HG02840 (cell line): ENCODE measurements around the gene DTL.
A peak's percentile ranks its signal among the peaks of the same experiment; 100 is the strongest.
"Not testable (repeated sequence)": the region's sequence is repeated elsewhere in the genome, so short reads cannot be mapped to it uniquely, and the experiment has no call there.

ENCODE experiments used
- ATAC-seq: cut with Tn5 transposase; IDR thresholded peaks from one replicate; pipeline ENCODE4 v1.9.1; 2021; ENCODE audit warnings: mild to moderate bottlenecking, moderate library complexity, moderate number of reproducible peaks; ENCODE audit not compliant: unreplicated experiment, low FRiP score

The DTL gene, protein sequence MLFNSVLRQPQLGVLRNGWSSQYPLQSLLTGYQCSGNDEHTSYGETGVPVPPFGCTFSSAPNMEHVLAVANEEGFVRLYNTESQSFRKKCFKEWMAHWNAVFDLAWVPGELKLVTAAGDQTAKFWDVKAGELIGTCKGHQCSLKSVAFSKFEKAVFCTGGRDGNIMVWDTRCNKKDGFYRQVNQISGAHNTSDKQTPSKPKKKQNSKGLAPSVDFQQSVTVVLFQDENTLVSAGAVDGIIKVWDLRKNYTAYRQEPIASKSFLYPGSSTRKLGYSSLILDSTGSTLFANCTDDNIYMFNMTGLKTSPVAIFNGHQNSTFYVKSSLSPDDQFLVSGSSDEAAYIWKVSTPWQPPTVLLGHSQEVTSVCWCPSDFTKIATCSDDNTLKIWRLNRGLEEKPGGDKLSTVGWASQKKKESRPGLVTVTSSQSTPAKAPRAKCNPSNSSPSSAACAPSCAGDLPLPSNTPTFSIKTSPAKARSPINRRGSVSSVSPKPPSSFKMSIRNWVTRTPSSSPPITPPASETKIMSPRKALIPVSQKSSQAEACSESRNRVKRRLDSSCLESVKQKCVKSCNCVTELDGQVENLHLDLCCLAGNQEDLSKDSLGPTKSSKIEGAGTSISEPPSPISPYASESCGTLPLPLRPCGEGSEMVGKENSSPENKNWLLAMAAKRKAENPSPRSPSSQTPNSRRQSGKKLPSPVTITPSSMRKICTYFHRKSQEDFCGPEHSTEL

DNA sequence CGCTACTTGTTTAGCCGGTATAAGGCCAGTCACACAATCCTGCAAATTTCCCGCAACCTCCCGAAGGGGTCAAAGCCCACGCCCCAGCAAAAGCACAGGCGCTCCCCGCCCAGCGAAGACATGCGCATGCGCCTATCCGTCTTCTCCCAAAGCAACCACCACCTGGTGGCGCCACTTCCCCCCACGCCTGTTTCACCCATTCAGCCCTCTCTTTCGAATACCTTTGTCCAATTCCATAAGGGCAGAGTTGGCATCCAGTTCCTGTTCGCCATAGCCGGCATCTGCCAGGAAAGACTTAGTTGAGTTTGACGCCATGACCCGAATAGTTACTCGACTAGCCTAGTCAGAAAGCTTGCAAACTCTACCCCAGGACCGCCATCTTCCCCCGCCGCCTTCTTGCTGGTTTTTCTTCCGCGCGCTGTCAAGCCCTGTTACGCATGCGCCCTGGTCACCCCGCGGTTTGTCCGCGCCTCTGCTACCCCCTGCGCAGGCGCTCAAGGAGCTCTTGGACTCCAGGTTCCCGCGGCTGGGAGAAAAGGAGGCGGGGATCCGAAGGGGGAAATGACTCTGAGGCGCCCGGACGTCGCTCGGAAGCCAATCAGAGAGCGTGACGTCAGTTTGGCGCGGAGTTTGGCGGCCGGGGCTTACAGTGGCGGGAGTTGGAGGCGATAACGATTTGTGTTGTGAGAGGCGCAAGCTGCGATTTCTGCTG is at the start of gene DTL, which contains the start of gene INTS7:
Gene DTL (plus strand): TSS at position 626 of the 712 bp plus-strand sequence. CDS start 143 bp downstream, outside the sequence.
Gene INTS7 (minus strand): TSS at position 435 of the 712 bp plus-strand sequence. CDS start 120 bp downstream, at position 315.
- peak; percentile 76 for ATAC-seq

DNA sequence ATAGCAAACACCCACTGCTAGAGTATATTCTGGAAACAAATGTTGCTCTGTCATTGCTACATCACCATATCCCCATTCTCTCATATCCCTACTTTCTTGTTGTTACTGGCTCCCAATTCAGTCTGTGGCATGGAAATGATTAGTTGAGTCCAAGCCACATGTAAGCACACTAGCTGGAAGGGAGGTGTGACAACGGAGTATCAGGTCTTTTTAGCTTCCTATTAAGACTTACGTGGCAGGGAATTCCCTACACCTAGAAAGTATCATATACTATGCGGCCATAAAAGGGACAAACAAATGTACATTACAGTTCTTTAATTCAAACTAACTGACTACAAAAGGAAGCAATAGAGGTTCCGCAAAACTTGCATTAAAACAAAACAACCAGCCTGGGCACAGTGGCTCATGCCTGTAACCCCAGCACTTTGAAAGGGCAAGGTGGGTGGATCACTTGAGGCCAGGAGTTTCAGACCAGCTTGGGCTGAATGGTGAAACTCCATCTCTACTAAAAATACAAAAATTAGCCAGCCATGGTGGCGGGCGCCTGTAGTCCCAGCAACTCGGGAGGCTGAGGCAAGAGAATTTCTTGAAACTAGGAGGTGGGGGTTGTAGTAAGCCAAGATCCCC is 48.8 kb upstream of the DTL start:
- ATAC-seq: no peak

DNA sequence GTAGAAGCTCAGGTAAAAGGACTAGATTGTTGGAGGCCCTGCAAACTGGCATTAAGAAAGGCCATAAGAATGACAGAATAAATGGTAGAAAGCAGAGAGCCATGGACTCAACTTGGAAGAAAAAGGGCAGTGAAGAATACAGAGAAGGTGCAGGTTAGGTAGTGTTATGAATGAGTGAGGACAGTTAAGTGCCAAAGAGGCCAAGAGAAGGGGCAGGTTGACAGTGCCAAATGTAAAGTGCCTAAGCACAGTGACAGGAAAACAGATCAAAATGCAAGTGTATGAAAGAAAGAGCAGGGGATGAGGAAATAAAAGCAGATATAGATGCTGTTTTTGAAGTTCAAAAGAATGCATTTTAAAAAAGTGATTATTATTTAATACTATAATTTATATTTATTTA is 43.9 kb upstream of the DTL start:
- no peak for ATAC-seq

DNA sequence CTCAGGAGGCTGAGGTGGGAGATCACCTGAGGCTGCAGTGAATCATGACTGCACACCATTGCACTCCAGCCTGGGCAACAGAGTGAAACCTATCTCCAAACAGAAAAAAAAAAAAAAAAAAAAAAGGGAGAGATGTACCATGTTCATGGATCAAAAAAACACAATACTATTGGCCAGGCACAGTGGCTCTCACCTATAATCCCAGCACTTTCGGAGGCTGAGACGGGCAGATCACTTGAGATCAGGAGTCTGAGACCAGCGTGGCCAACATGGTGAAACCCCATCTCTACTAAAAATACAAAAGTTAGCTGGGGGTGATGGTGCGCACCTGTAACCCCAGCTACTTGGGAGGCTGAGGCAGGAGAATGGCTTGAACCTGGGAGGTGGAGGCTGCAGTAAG is 38.1 kb upstream of the DTL start:
- not testable (repeated sequence) for ATAC-seq

DNA sequence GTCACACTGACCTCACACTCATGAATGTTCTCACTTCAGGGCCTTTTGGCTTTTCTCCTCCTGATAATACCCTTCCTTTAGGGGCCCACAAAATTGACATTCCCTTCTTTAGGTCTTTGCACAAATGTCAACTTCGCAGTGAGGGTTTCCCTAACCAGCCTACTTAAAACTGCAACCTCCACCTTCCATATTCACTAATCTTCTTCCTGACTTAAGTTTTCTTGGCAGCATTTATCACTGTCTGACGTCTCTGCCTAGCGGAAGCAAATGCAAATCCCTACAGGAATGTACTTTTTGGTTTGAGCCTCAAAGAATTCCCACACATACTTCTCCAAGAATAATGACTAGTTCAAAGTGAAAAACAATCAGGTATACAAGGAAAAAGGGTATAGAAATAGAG is 33.0 kb upstream of the DTL start:
- no peak for ATAC-seq

DNA sequence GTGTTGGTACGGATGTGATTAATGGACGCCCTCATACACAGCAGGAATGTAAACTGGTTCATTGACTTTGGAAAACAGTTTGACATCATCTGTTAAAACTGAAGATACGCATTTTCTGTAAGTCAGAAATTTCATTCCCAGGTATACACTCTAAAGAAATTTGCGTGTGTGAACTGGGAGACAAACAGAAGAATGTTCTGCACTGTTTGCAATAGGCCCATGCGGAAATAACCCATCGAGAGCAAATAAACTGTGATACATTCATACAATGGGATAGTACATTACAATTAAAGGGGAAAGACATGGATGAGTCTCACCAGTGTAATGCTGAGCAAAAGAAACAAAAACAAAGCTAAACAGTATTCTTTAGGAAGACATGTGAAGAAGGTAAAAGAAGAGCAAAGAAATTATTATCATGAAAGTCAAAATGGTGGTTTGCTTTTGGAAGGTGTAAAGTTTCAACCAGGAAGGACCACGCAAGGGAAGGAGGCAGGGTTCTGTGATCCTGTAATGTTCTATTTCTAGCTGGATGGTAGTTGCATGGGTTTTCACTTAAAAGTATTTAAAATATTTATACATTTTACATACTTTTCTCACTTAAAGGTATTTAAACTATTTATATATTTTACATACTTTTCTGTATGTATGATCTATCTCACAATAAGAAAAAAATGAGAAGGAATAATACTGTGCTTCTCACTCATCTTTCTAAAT is 30.5 kb upstream of the DTL start:
- ATAC-seq: no peak

DNA sequence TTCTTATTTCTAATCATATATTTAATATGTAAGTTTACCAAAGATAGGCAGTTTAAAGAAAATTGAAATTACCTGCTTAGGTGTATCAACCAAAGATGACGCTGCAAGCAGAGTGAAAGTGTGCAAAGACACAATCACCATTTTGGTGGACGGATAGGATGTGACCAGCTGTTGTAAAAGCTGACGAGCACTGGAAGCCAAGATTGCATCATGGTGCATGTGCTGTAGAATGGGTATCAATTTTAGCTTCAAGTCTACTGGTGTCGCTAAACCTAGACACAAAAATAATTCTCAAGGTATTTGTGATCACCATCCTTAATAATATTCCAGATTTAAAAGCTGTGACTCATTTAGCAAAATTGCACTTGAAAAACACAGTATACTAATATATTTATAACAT is 28.4 kb upstream of the DTL start:
- ATAC-seq: no peak

DNA sequence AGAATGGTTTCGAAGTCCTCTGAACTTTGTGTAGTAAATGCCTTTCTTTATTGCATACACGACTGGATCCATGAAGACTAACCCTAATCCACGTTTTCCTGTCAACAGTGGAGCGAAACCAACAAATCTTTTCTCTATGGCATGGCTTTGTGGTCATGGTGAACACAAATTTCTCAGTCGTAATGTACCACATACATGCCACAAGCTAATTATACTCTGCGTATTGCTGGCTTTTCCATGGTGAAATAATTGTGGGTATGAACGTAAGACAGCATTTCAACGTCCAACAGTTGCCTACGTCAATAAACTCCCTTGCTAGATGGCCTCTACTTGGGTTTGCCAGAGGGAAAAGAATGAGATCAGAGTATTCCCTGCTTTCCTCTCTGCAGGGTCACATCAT is 27.7 kb upstream of the DTL start:
- ATAC-seq: no peak

DNA sequence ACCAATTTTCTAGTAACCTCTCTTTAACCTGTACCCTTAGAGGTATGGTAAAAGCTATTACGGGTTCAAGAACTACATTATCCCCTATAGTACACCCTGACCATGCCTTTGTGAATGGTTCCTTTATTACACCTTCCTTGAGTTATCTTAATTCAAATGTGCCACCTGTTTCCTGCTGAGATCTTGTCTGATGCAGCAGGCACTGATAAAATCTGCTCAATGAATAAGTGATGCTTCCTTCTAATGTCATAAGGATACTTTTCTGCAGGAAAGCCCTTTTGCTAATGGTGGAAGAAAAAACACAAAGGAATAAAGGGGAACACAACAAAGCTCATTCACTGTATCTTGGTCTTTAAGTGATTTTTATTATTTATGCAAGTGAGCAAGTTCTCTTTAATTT is 26.0 kb upstream of the DTL start:
- no peak for ATAC-seq

DNA sequence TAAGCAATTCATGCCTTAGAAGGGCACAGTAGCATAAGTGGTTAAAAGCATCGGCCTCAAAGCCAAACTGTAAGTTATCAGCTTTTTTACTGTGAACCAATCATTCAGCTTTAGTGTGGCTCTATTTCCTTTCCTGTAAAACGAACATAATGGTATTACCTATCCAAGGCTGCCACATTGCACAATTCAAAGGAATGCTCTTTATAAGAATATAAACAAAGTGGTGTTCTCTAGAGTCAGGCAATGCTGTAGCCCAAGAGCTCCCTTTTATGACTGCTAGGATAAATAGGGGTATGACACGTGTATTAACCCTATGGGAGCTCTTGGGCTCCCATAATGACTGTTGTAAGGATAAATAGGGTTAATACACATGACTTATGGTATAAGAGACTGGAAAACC is 25.5 kb upstream of the DTL start:
- ATAC-seq: no peak

DNA sequence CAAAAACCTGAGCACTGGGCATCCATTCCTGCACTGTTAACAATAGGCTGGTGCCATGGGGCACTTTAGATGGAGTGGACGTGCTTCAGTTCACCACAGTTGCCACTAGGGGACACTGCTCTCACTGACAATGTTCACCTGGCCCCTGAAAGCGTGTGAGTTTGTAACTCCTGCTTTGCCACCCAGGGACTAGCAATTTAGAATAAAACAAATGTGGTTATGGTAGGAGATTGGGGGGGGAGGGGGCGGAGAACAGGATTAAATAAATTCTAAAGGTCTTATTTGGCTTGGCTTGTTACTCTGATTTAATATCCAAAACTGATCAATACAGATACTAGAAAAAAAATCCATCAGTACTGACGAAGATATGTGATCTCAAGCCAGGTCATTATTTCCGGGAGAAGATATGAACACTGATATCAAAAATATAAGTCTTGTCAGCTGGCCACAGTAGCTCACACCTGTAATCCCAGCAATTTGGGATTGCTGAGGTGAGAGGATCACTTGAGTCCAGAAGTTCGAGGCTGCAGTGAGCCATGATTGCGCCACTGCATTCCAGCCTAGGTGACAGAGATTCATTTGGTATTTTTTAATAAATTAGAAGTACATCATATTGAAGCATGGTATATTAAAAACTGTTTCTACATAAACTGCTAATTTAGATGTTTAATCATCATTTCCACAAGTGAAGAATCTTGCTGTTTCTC is 23.4 kb upstream of the DTL start:
- ATAC-seq: no peak

DNA sequence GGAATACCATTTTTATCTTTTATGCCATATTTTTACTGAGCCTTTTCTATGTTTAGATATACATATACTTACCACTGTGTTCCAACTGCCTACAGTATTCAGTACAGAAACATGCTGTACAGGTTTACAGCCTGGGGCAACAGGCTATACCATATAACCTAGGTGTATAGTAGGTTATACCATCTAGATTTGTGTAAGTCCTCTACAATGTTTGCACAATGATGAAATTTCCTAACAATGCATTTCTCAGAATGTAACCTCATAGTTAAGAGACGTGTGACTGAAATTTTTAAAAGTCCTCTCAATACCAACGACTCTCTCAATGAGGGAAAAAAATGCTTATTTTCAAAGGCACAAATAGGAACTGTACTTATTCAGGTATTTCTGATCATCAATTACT is 21.9 kb upstream of the DTL start:
- no peak for ATAC-seq

DNA sequence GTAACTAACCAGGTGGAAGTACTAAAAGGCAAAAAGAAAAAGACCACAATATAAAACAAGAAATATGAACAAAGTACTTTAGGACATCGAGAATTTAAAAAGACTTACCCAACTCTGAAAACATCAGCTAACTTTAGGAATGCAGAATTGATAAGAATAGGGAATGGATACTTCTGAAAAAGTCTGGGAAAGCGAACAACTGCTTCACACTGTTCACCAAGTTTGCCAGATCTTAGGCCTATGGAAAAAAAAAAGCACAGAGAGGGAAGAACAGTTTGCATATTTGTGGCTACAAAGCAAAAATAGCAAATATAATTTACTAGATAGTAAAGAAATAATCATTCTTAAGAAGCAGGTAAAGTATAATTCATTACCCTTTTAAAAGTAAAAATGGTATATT is 14.6 kb upstream of the DTL start:
- ATAC-seq: no peak

DNA sequence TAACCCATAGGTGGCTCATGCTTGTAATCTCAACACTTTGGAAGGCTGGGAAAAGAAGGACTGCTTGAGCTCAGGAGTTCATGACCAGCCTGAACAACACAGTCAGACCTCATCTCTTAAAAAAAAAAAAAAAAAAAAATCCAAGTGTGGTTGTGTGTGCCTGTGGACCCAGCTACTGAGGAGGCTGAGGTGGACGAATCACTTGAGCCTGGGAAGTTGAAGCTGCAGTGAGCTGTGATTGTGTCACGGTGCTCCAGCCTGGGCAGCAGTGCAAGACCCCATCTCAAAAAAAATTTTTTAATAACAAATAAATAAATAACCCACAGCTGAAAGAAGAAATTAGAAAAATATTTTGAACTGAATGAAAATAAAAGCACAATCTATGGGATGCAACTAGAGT is 14.0 kb upstream of the DTL start:
- ATAC-seq: no peak

DNA sequence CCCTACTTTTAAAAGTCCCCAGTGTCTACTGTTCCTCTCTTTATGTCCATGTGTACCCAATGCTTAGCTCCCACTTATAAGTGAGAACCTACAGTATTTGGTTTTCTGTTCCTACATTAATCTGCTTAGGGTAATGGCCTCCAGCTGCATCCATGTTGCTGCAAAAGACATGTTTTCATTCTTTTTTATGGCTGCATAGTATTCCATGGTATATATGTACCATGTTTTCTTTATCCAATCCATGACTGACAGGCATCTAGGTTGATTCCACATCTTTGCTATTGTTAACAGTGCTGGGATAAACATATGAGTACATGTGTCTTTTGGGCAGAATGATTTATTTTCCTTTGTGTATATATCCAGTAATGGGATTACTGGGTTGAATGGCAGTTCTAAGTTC is 12.6 kb upstream of the DTL start:
- not testable (repeated sequence) for ATAC-seq

DNA sequence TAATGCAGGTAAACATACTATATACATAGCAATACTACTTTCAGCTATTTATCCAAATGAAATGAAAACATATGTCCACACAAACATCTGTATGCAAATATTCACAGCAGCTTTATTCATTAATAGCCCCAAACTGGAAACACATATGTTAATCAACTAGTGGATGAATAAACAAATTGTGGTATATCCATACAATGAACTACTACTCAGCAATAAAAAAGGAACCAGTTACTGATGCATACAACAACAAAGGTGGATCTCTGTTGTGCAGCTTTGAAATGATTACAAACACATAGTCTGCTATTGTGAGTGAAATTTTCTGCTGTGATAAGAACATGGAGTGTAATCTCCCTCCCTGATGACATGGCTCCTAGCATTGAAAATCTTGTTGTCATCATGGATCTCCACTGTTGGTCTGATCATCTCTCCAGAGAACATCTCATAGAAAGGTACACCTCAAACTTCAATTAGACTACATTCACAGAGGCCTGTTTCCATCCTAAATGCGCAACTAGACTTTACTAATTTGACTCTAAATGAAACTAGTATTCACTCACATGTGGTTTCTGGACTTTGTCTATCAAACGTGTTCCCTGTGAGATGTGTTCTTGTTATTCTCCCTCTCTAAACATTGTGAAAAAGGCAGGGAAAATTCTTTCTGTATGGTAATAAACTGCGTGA is 10.9 kb upstream of the DTL start:
- no peak for ATAC-seq

DNA sequence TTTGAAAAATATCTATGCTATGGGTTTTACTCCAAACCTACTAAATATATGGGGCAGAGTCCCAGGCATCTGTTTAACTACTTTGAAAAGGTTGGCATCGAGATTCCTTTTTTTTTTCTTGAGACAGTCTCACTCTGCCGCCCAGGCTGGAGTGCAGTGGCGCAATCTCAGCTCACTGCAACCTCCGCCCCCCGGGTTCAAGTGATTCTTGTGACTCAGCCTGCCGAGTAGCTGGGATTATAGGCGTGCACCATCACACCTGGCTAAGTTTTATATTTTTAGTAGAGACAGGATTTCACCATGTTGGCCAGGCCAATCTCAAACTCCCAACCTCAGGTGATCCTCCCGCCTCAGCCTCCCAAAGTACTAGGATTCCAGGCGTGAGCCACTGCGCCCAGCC is 7.8 kb upstream of the DTL start:
- ATAC-seq: not testable (repeated sequence)

DNA sequence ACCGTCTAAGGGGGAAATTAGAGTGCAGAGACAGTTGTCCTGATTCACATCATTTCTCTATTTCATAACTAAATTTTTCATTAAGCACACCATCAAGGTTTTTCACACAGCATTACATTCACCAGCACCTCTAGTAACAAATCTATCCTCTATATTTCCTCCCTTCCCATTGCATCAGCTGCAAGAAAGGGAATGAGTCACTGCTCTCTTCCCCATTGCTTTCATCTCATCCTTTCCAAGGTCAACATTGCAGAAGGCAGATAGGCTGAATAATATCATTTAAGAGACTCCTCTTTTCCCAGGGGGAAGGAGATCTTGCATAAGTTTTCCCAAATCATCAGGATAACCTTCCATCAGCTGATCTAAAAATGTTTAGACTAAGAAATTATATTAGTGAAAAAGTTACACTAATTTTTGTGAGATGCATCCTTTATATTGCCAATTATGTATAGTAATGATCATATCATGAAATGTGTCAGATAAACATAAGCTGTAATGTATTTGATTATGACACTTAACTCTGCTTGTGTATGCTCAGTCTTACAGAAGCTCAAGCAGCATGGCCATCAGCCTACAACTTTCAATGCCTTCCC is 4.5 kb upstream of the DTL start:
- ATAC-seq: no peak
